ENCODE data around the gene LAG3.
"Not testable (repeated sequence)": the region's sequence is repeated elsewhere in the genome, so short reads cannot be mapped to it uniquely, and the experiment has no call there.

The LAG3 gene

DNA sequence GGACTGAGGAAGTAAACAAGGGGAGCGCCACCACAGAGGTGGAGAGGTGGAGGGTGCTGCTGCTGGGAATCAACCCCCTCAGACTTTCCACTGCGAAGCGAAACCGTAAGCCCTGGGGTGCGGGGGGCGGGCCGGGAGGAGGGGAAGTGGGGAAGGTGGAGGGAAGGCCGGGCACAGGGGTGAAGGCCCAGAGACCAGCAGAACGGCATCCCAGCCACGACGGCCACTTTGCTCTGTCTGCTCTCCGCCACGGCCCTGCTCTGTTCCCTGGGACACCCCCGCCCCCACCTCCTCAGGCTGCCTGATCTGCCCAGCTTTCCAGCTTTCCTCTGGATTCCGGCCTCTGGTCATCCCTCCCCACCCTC, at the start of gene LAG3:
LAG3 (plus strand) TSS at position 190 of the 365 bp plus-strand sequence. CDS start 333 bp downstream, outside the sequence.
- FAIRE-seq (no peak), DNase-seq (ENCODE audit: low spot score) (no peak)

DNA sequence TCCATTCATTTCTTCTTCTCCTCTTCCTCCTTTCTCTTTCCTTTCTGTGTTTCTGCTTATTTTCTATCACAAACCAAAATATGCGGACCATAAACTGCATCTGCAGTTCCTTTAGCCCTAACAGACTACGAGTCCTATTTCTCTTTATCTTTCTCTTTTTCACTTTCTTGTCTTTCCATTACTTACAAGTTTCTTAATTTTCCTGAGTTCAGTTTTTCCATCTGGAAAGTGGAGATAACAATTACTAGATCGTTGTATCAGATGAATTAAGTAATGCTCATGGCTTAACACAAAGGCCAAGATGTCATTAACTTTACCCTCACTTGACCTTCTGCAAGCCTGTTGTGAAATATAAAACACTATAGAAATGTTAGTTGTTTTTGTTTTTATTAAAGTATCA, 49.5 kb upstream of the LAG3 start:
- DNase-seq (ENCODE audit: low spot score), result no peak
- FAIRE-seq, result no peak

DNA sequence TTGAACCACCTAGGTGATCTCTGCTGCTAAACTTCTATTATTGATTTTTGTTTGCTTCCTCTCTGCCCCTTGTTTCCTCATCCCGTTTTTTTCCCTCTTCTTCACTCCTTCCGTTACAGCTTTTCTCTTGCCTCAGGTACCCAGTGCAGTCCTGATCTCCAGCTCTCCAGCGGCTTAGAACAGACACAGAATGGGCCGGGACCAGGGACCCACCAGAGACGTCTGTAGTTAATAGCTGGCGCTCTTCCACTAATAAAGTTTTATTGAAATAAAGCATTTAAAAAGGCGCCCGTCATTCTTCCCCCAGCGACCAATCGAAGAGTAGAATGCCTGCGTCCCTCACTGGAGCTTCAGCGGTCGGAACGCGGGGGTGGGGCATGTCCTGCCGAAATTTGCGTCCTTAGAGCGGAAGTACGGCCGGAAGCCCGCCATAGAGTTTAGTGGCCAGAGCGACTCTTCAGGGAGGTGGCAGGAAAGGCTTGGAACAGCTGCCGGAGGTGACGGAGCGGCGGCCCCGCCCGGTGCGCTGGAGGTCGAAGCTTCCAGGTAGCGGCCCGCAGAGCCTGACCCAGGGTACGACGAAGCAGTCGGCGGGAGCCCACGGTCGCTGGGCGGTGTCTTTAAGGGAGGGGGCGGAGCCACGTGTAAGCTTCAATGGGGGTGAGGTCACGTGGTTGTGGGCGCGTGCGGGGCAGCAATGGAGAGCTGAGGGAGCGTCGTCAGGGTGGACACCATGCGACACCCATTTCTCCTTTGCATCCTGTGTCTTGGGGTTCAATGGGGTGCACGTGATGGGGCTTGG, 48.5 kb upstream of the LAG3 start, which contains the start of gene COPS7A:
COPS7A (plus strand) TSS at position 440 of the 802 bp plus-strand sequence. CDS start 611 bp downstream, outside the sequence.
- FAIRE-seq, result peak; percentile 99
- DNase-seq (ENCODE audit: low spot score), result peak; percentile 99

DNA sequence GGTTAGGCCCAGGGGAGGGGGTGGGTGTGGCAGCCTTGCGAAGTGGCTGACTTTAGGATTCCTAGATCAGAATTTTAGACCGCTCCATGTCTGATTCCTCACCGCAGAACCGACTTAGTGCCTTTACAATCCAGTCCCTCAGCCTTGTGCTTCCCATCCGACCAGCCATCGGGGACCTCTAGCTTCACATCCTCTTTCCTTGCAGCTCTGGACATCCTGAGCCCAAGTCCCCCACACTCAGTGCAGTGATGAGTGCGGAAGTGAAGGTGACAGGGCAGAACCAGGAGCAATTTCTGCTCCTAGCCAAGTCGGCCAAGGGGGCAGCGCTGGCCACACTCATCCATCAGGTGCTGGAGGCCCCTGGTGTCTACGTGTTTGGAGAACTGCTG, 47.9 kb upstream of the LAG3 start:
- FAIRE-seq (no peak), DNase-seq (ENCODE audit: low spot score) (peak; percentile 39)

DNA sequence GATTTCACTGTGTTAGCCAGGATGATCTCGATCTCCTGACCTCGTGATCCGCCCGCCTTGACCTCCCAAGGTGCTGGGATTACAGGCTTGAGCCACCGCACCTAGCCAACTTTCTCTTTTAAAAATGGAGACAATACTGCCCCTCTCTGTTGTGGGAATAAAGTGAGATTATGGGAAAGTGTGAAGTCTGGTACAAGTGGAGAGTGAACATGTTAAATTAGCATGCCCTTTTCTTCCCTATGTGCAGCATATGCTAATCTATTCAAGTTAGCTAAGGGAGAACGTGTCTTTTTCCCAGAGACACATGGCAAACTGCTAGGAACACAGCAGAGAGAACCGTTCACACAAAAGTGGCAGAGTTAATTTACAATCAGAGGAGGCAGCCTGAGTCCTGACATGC, 47.0 kb upstream of the LAG3 start:
- FAIRE-seq (no peak), DNase-seq (ENCODE audit: low spot score) (no peak)

DNA sequence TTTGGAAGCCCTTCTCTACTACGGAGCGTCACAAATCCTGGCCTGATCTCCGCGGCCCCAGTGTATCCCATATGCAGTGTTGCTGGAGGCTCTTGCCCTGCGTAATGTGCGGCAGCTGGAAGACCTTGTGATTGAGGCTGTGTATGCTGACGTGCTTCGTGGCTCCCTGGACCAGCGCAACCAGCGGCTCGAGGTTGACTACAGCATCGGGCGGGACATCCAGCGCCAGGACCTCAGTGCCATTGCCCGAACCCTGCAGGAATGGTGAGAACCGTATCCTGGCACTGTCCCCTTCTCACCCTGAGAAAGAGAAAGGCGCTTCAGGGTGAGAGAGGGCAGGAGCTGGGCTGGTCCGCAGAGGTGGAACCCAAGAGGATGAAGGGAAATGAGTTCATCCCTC, 43.1 kb upstream of the LAG3 start:
- DNase-seq (ENCODE audit: low spot score) (no peak), FAIRE-seq (no peak)

DNA sequence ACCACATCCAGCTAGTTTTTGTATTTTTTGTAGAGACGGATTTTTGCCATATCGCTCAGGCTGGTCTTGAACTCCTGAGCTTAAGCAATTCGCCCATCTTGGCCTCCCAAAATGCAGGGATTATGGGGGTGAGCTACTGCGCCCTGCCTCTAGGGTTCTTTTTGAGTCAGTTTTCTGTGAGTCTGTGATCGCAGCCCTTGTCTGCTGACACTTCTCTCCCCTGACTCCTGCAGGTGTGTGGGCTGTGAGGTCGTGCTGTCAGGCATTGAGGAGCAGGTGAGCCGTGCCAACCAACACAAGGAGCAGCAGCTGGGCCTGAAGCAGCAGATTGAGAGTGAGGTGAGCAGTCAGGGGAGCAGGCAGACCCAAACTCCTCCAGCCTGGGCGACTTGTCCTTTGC, 42.2 kb upstream of the LAG3 start:
- DNase-seq (ENCODE audit: low spot score) (no peak), FAIRE-seq (no peak)

DNA sequence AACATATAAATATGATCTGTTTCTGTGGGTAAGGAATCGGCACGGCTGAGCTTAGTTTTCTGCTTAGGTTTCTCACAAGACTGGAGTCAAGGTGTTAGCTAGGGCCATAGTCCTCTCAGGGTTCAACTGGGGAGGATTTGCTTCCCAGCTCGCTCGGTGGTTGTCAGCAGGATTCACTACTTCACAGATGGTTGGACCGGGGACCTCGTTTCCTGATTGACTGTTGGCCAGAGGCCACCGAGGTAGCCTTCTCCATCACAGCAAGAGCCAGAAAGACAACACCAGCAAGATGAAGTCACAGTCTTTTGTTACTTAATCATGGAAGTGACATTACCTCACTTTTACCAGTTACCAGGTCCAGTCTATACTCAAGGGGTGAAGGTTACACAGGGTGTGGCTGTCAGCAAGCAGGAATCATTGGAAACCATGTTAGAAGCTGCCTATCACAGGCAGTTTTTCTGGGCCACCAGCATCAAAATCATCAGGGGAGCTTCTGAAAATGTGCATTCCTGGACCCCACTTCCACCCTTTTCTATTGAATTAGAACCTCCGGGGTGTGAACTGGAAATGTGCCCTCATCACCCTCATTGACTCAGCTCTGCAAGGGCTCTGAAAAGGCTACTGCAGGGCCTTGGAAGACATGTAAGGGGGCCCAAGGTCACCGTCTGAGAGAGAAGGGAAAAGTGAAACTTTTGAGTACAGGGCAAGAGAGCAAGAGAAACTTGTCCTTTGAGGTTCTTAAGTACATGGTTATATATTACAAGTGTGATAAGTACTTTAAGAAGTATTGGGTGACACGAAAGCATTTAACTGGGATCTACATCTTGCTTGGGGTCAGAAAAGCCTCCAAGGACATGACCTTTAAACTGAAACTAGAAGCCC, 37.6 kb upstream of the LAG3 start:
- FAIRE-seq (peak; percentile 66), DNase-seq (ENCODE audit: low spot score) (no peak)

DNA sequence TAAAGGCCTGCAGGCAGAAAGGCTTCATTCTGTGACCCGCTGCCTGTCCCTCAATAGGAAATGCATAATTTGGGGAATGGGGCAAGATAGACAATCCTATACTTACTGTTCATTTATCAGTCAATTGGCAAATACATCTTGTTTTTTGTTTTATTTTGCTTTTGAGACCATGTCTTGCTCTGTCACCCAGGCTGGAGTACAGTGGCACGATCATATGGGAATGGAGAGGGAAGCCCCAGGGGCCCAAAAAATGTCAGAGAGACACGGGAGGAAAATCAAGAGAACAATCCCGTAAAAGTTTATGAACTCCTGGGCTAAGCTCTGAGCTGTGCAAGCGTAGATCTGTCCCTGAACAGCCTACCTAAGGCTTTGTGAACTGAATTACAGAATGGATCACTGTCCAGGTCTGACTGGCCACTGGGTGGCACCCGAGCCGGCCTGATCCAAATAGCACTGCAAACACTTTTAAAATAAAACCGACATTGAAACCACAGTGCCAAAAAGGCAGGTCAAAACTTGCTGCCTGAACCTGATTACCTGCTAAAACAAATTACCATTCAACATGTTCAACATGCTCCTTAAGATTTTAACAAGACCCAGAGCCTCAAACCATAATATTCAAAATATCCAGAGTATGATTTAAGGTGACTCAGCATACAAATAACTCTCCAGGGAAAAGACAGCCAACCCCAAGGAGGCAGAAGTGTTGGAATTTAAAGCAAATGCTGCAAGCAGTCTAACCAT, 36.7 kb upstream of the LAG3 start:
- peak; percentile 72 for FAIRE-seq
- DNase-seq (ENCODE audit: low spot score), result peak; percentile 72

DNA sequence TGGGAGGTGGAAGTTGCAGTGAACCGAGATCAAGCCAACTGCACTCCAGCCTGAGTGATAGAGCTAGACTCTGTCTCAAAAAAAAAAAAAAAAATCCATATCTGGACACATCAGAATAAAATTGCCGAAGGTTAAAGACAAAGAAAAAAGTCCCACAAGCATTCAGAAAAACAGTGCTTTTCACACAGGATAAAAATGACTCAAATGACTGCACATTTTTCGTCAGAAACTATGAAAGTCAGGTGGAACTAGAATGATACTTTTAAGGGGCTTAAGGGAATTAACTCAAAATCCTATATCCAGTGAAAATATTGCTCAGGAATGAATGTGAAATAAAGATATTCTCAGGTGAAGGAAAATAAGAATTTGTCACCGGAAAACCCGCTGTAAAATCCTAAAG, 35.6 kb upstream of the LAG3 start:
- FAIRE-seq, result no peak
- DNase-seq (ENCODE audit: low spot score), result no peak

DNA sequence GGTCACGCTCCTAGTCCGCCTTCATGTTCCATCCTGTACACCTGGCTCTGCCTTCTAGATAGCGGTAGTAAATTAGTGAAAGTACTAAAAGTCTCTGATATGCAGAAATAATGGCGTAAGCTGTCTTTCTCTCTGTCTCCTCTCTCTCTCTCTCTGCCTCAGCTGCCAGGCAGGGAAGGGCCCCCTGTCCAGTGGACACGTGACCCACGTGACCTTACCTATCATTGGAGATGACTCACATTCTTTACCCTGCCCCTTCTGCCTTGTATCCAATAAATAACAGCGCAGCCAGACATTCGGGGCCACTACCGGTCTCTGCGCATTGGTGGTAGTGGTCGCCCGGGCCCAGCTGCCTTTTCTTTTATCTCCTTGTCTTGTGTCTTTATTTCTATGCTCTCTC, 30.2 kb upstream of the LAG3 start:
- not testable (repeated sequence) for FAIRE-seq; DNase-seq (ENCODE audit: low spot score)

DNA sequence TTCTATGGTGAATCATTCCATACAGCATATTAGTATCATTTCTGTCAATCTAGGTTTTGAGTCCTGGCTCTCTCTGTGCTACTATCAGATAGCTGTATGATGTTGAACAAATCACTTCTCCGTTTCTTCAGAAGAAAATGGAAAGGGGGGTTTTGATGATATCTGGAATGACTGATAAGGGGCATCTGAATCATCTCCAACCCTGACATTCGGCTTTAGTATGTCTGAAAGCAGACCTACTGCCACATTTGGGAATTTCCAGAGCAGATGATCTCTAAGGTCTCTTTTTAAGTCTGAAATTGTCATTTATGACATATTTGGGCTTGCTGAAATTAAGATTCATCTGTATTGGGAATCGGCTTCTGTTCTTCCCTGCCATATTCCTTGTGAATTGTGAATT, 29.5 kb upstream of the LAG3 start:
- DNase-seq (ENCODE audit: low spot score), result no peak
- FAIRE-seq, result peak; percentile 76

DNA sequence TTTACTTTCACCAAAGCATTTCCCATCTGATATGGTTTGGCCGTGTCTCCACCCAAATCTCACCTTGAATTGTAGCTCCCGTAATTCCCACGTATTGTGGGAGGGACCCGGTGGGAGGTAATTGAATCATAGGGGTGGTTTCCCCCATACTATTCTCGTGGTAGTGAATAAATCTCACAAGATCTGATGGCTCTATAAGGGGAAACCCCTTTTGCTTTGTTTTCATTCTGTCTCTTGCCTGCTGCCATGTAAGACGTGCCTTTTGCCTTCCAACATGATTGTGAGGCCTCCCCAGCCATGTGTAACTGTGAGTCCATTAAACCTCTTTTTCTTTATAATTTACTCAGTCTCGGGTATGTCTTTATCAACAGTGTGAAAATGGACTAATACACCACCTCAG, 29.0 kb upstream of the LAG3 start:
- DNase-seq (ENCODE audit: low spot score); FAIRE-seq: not testable (repeated sequence)

DNA sequence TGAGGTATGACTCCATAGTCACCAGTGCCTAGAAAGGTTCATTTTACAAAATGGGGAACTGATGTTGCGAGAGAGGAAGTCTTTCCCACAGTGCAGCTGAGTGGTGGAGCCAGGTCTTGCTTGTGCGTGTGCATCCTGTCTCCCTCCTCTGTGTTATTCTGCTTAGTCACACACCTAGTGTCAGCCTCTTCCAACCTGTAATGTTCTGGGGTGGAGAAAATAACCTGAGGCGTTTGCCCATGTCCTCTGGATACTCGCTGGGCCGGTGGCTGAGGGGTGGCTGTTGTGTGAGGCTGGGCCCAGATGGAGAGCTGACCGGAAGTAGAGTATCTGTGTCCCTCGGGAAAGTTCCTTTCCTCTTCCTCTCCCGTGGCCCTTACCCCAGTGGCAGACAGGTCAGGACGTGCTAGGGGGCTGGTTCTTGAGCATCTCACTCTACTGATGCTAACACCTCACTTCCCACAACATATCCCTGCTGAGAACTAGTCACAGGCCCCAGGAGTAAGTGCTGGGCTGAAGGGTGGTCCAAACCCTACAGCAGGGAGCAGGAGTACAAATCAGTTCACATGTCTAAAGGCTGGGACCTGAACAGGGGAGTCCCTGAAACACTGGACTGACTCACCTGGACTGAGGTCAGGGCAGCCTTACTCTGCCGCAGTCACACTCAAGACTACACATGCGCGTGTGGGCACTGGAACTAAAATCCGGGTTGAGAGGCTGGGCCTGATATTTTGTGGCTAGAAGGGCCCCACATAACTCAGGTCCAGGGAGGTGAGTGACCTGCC, 26.4 kb upstream of the LAG3 start:
- no peak for FAIRE-seq
- no peak for DNase-seq (ENCODE audit: low spot score)

DNA sequence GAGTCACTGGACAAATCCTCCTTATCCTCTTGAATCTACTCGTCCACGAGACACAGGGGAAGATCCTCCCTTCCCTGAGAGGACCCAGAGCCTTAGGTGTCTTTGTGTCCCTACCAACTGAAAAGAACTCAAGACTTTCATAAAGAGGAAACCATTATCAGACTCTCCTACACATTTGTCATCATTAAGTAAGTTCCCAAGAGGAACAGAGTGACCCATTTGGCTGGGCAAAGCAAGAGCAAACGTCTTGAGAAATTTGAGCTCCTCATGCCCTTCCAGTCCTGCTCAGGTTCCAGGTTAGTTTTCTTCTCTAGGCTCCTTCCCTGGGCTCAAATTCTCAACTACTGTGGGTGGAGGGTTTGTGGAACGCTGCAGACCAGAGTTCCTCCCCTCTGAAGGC, 25.1 kb upstream of the LAG3 start:
- no peak for DNase-seq (ENCODE audit: low spot score)
- FAIRE-seq, result no peak

DNA sequence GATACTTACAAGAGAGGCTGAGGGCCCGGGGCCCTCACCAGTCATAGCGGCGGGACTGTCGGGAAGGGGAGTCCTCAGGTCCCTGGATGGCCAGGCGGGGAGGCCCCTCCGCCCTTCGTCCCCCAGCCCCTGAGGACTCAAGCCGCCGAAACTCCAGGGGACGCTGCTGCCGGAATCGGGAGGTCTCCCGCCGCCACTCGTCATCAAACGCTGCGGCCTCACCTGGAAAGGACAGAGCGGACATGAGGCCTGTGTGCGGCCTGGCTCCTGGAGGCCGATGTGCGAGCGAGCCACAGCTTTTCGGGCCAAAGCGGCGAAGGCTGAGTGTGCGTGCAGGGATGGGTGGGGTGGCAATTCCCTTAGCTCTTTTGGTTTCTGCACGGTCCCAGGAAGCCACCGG, 23.6 kb upstream of the LAG3 start:
- no peak for DNase-seq (ENCODE audit: low spot score)
- no peak for FAIRE-seq

DNA sequence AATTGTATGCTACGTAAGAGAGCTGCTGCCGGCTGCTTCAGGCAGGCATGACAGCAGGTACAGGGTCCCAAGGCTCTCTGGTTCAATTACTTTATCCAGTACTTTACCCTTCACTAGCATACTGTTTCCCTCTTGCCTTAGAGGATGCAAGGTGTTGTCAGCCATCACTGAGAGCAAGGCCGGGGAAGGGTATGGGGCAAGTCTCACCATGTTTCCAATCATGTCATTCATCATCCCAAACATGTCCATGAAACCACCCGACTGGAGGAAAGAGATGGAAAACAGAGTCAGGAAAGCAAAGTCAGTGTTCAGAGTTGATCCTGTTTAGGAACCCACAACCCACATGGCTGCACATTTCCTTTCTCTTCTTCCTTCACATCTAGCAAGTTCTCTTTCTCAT, 21.8 kb upstream of the LAG3 start:
- no peak for FAIRE-seq
- no peak for DNase-seq (ENCODE audit: low spot score)

DNA sequence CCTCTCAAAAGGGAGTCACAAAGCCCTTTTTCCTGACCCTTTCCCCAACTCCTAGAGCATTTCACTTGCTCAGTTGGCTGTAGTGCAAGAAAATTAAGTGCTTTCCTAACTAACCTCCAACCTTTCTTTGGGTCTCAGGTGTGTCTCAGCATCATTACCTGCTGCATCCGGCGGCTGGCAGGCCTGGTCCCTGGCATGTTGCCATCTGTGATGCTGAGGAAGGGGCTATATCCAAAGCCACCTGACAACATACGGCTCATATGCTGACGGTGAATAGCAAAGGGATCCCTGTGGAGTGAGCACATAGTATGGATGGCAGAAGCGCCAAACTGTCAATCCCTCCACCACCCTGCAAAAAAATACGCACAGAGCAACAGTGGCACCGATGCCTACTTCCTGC, 20.6 kb upstream of the LAG3 start:
- peak; percentile 50 for FAIRE-seq

DNA sequence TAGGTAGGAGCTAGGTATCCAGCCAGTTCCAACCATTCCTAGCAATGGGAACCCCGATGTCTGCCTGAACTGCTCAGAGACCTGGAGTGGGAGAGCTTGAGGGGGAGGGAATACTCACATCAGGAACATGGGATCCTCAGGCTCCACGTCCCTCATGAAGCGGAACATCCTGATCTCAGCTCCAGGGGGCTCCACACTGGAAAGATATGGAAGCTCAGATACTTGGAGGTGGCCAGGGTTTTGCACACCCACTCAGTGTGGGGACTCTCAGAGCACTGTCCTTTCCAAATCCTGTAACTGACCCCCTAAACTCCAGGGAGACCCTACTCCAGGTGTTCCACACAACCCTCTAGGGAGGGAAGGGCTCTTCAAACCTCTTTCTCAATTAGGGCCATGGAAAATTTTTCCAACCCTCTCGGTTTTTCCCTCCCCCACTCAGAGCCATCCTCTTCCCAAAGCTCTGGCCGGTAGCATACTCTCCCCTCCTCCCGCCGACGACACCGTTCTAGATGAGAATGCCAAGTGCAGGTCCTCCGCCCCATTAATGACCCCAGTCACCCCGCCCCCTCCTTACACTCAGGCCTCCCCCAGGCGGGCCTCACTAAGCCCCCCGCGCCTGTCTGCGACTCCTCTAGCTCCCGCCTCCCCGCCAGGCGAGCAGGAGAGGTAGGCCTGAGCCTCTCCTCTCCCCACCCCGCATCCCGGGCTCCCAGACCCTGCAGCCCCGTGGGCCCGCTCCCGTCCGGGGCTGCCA, 20.0 kb upstream of the LAG3 start:
- DNase-seq (ENCODE audit: low spot score) (peak; percentile 68), FAIRE-seq (no peak)

More for the DNA sequence above, 20.6 kb upstream of the LAG3 start:
- DNase-seq (ENCODE audit: low spot score), result no peak
